ENCODE data around the gene HHIPL1.
"Not testable (repeated sequence)": the region's sequence is repeated elsewhere in the genome, so short reads cannot be mapped to it uniquely, and the experiment has no call there.

Gene HHIPL1

GRCh38 chr14:99660006-99660566, 15.2 kb downstream of the HHIPL1 start:
- no peak for DNase-seq (ENCODE audit: low read depth)

GRCh38 chr14:99660794-99661193, 15.9 kb downstream of the HHIPL1 start:
- no peak for DNase-seq (ENCODE audit: low read depth)

GRCh38 chr14:99661206-99661605, 16.3 kb downstream of the HHIPL1 start:
- not testable (repeated sequence) for DNase-seq (ENCODE audit: low read depth)

DNA sequence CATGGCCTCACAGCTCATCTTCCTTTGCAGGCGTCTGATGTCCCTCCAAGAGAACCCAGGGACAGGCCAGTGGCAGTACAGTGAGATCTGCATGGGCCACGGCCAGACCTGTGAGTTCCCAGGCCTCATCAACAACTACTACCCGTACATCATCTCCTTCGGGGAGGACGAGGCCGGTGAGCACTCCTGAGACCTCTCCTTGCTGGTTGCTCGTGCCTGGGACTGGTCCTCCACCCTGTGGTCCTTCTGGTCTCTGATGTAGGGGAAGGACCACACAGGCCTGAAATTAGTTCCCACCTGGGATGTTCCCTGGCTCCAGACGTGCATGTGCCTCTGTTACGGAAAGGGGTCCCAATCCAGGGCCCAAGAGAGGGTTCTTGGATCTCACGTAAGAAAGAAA, 17.9 kb downstream of the HHIPL1 start:
- DNase-seq (ENCODE audit: low read depth): no peak

GRCh38 chr14:99663386-99664057, 18.6 kb downstream of the HHIPL1 start:
- DNase-seq (ENCODE audit: low read depth): no peak

- no peak for DNase-seq (ENCODE audit: low read depth)
These were observed 19.4 kb downstream of the HHIPL1 start for GRCh38 chr14:99664058-99664936.

GRCh38 chr14:99664937-99665273, 20.0 kb downstream of the HHIPL1 start:
- no peak for DNase-seq (ENCODE audit: low read depth)

DNA sequence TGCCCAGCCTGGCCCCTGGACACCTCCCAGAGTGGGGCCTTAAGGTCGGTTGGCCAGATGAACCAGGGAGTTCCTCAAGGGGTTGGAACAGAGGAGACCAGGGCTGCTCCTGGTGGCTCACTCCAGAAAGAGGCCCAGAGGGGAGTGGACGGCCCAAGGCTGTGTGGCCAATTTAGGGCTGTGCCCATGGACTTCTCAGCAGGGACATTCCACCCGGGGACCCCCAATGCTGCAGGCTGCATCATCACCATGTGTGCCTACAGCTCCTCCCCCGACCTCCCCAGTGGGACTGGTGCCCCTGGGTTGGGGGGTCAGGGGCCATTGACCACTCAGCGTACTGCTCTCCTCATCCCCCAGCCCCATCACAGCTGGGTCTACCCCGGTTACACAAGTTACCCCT, 21.6 kb downstream of the HHIPL1 start:
- DNase-seq (ENCODE audit: low read depth): no peak

DNA sequence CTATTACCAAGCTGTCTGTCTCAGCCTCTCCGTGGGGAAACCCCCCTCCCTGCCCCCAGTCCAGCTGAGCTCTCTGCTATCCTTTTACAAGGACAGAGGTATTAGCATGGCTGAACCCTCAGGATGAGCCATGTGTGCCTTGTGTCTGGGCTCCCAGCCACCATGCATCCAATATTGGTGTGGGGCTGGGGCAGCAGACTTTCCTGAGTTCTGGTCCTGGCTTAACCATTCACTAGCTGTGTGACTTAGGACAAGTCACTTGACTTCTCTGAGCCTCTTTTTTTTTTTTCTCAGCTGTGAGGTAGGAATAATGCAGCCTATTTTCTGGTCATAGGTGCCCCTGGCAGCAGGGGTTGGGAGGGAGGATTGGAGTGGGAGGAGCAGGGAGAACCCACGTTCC, 22.1 kb downstream of the HHIPL1 start:
- no peak for DNase-seq (ENCODE audit: low read depth)

DNA sequence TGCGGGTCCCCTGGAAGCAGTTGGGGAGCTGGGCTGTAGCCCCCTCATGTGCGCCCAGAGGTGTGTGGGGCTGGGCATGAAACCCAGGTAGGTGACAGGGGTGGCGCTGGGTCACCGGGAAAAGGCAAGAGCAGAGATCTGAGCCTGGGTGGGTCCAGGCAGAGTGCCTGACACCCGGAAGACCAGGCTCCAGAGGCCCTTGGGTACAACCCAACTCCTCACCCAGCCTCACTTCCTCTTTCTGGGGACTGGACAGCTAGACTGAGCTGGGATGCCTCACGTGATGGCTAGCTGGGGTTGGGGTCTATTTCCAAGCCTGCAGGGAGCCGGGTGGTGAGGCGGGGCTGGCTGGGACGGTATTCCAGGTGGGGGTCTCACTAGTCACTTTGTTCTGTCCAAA, 22.9 kb downstream of the HHIPL1 start:
- DNase-seq (ENCODE audit: low read depth): no peak

DNA sequence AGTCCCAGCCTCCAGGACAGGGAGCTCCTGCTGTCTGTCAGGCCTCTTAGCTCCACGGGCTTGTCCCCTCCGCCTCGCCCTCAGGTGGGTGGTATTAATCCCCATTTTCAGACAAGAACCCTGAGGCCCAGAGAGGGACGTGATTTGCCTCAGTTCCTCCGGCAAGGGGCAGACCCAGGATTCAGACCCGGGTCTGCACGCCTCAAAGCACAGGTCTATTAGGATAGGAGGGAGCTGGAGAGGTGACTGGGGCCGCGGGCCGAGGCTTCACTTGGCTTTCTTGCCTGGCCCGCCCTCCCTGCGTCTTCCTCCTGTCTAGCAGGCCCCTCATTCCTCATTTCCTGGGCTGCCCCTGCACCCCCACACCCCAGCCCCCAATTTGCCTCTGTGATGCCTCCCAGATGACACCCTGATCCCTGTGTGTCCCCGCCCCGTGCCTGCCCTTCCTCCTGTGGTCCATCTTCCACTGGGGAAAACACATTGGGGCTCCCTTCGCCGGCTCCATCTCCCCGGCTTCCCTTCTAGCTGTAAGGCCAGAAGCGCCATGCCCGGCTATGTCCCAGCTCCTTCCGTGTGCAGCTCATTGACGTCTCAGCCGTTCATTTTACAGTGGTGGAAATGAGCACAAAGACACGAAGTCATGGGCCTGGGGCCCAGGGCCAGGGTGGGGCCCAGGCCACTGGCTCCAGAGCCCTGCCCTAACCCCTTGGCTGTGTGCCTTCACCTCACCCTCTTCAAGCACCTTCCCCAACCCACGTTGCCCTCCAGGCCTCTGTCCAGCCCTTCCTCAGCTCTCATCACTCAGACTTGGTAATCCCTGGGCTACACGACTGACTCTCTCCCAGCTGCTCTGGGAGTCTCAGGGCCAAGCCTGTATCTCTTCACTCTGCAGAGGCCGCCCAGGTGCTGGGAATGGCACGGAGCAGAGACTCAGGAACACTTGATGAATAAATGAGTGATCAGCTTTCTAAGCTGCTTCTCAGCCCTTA, 23.7 kb downstream of the HHIPL1 start:
- DNase-seq (ENCODE audit: low read depth): no peak

DNA sequence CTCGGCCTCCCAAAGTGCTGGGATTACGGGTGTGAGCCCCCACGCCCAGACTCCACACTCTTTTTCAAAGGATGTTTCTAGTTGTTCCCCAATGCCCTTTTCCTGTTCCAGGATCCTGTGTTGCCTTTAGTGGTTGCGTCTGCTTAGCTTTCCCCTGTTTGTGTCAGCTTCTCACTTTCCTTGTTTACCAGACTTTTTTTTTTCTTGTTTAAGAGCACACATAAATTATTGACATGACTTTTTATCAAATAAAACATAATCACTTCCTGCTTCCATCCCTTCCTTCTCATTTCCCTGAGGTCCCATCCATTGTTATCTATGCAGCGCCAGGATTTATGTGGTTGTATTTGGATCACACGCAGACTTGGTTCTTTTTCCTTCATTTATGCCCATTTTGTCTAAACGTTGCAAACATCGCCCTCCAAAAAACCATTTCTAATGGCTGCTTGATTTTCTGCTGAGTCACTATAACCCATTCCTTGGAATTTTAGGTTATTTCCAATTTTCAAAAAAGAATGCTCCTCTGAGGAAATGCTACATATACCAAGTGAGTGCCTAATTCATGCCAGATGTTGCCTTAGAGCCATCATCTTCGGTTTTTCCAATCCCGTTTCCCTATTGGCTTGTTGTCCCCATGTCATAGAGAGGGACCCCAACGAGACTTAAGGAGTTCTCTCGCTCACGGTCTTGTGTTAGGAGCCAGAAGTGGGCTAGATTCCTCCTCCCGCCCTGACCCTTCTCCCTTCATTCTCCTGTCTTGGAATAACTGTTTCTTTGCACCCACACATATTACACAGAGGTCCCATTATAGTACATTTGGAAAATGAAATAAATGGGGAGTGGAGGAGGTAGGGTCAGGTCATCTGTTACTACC, 25.7 kb downstream of the HHIPL1 start:
- peak; percentile 17 for DNase-seq (ENCODE audit: low read depth)

DNA sequence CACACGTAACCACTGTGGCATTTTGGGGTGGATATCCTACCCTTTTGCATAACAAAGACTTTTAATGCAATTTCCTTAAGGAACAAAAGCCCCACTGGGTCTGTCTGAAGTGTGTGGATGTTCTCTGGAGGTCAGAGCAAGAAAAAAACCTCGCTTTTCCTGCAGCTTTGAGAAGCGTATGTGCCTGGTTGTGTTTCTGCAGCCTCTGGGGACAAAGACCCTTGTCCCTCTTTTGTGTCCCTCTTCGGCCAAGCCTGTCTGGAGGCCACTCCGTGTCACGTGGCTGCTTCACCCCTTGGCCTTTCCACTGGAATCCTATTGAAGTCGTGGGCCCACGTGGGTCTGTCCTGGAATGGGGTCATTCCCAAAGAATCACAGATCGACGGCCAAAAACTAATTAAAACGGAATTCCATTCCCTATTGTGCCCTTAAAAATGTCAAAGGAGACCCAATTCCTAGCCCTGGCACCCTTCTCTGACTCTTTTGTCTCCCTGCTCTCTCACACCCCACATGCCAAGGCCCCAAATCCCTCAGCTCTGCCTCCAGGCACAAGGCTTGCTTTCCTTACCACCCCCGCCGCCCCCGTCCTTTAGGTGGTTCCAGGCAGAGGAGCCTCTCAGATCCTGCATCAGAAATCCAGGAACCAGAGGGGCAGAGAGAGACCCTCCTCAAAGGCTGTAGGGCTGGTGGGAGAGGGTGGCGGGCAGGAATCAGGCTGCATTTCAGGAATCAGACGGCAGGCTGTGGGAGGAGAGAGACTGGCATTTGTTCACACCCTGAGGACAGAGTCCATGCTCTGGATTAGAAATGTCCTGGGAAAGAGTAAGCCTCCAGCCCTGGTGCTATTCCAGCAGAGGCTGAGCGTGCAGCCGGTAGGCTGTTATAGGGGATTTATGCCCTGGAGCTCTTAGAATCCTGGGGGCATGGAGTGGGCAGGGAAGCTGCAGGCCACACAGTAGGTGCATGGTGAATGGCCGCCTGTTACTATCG, 26.6 kb downstream of the HHIPL1 start:
- DNase-seq (ENCODE audit: low read depth): no peak

DNA sequence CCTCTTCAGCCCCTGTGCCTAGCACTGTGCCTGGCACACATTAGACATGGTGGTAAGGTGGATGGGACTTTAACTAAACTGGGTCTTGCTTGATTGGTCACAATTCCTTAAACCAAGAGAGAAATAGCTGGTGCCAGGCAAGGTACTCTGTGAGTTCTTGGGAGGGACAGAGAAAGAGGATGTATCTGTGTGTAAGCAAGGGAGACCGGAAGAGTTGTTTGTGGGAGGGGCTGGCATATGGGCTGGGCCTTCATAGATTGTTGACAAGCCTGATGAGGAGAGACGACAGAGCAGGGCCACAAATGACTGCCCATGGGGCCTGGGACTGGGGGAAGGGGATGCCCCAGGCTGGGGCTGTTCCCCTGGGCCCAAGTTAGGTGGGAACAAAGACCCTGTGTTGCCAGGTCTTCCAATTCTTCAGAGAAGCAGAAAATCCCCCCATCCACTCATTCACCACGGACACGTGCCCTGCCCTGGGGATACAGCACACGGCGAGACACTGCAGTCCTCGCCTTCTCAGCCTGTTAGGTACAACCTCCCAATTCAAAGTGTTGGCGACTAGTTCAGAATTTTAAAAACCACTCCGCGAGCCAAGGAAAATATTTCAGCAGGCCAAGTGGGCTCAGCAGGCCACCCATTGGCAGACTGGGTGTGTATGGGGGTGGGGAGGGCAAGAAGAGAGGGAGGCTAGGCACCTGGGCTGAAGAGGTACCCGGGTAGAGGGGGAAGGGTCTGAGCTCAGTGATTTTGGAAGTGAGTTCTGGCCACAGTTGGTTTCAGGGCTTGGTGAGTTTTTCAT, 27.8 kb downstream of the HHIPL1 start:
- DNase-seq (ENCODE audit: low read depth): no peak

GRCh38 chr14:99673305-99674063, 28.6 kb downstream of the HHIPL1 start:
- DNase-seq (ENCODE audit: low read depth): no peak

DNA sequence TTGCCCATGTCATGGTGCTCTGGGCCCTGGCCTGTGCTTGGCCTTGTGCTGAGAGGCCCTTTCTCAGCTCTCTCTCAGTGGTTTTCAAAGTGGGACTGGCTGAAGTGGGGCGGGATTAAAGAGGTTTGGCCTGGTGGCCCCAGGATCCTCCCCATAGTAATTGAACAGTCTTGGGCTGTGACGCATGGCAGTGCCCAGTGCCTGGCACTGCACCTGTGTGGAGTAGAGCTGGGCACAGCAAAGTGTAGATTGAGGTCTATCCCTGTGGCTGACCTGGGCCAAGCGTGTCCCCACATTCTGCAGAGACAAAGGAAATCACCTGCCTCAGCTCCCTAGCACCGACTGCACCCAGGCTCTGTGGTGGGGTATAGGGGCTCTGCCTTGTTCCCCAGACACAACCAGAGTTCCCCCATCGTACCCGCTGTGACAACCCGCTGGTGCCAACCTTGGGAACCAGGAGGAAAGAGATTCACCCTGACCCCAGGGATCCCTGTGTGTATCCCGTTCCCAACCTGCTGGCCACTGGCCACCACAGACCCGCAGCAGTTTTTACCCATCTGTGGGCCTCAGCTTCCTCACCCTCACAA, 29.2 kb downstream of the HHIPL1 start:
- DNase-seq (ENCODE audit: low read depth): no peak

- DNase-seq (ENCODE audit: low read depth): no peak
These were observed 29.9 kb downstream of the HHIPL1 start for GRCh38 chr14:99674776-99675381.
